Bronchial epithelial cell (primary cell): ENCODE results near the gene PACS1. TPM values are rescaled to one million over a fixed set of nuclear protein-coding genes. Genes with fewer than 3 reads are reported as not detected.

Experiments
- DNase-seq: peaks from one replicate; pipeline ENCODE4 v3.0.0-alpha.2; 2010; ENCODE audit warnings: low read depth
- FAIRE-seq: peaks from 2 replicates; lab custom pipeline; 2011; peaks lifted over from hg19 to GRCh38; lab: Jason Lieb, UNC
- H3K27me3 ChIP-seq: 2 replicates; pipeline ENCODE4 v1.5.1; 2011; ENCODE audit warnings: low read length; ENCODE audit not compliant: control insufficient read depth, insufficient read depth
- H3K36me3 ChIP-seq: 2 replicates; pipeline ENCODE4 v1.5.1; 2011; ENCODE audit warnings: low read length; ENCODE audit not compliant: control insufficient read depth, insufficient read depth
- H3K4me3 ChIP-seq: 2 replicates; pipeline ENCODE4 v1.5.1; 2011; ENCODE audit warnings: mild to moderate bottlenecking, low read depth, low read length, control low read depth
- total RNA-seq: library from RNA; depleted of rRNA; stranded (reverse); fragments of >200 nt; gene quantifications from 2 replicates; pipeline ENCODE4 v1.2.1, GENCODE V29; 2014
- TF ChIP-seq, protein P1 (sequence below): IDR thresholded peaks from 2 replicates; pipeline ENCODE4 v1.5.1; 2011; ENCODE audit warnings: mild to moderate bottlenecking, moderate library complexity, low read length, control low read depth, inconsistent platforms; ENCODE audit not compliant: insufficient read depth, severe bottlenecking

The PACS1 gene
- total RNA-seq, 1 donor from 2014 or later, result 6.8 TPM

- no peak for FAIRE-seq
- DNase-seq, result no peak
- TF ChIP-seq, protein P1, sequence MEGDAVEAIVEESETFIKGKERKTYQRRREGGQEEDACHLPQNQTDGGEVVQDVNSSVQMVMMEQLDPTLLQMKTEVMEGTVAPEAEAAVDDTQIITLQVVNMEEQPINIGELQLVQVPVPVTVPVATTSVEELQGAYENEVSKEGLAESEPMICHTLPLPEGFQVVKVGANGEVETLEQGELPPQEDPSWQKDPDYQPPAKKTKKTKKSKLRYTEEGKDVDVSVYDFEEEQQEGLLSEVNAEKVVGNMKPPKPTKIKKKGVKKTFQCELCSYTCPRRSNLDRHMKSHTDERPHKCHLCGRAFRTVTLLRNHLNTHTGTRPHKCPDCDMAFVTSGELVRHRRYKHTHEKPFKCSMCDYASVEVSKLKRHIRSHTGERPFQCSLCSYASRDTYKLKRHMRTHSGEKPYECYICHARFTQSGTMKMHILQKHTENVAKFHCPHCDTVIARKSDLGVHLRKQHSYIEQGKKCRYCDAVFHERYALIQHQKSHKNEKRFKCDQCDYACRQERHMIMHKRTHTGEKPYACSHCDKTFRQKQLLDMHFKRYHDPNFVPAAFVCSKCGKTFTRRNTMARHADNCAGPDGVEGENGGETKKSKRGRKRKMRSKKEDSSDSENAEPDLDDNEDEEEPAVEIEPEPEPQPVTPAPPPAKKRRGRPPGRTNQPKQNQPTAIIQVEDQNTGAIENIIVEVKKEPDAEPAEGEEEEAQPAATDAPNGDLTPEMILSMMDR, result no peak
- H3K27me3 ChIP-seq, result no peaks in the 10 kb centered on the region
- peaks cover 22% of the 10 kb centered on the region for H3K36me3 ChIP-seq
- H3K4me3 ChIP-seq, result no peak overlapping the region
These were observed 191.5 kb downstream of the PACS1 start for GRCh38 chr11:66261578-66261977.

- FAIRE-seq (peak; percentile 89), DNase-seq (no peak)
- H3K27me3 ChIP-seq, result no peaks in the 10 kb centered on the region
- H3K36me3 ChIP-seq, result peaks cover 25% of the 10 kb centered on the region
- TF ChIP-seq, protein P1, result no peak
- no peak overlapping the region for H3K4me3 ChIP-seq
These were observed 192.1 kb downstream of the PACS1 start for GRCh38 chr11:66262191-66262590.

DNA sequence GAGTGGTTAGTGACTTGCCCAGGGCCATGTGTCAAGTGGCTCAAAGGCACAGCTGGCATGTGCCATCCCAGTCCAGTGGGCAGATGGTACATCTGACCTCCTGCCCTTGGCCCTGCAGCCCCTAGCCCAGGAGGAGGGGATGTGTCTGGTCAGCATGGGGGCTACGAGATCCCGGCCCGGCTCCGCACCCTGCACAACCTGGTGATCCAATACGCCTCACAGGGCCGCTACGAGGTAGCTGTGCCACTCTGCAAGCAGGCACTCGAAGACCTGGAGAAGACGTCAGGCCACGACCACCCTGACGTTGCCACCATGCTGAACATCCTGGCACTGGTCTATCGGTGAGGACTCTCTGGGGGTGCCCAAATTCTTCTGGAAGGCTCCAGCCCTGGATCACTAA is 192.6 kb downstream of the PACS1 start:
- peaks cover 25% of the 10 kb centered on the region for H3K36me3 ChIP-seq
- TF ChIP-seq, protein P1, result no peak
- no peak for FAIRE-seq
- no peak overlapping the region for H3K4me3 ChIP-seq
- no peaks in the 10 kb centered on the region for H3K27me3 ChIP-seq
- DNase-seq, result no peak

- DNase-seq (no peak), FAIRE-seq (no peak)
- Histone ChIP-seq H3K4me3 (no peak overlapping the region), H3K27me3 (no peaks in the 10 kb centered on the region), H3K36me3 (peaks cover 25% of the 10 kb centered on the region)
- TF ChIP-seq, protein P1, result no peak
These were observed 193.2 kb downstream of the PACS1 start for GRCh38 chr11:66263231-66263630.

DNA sequence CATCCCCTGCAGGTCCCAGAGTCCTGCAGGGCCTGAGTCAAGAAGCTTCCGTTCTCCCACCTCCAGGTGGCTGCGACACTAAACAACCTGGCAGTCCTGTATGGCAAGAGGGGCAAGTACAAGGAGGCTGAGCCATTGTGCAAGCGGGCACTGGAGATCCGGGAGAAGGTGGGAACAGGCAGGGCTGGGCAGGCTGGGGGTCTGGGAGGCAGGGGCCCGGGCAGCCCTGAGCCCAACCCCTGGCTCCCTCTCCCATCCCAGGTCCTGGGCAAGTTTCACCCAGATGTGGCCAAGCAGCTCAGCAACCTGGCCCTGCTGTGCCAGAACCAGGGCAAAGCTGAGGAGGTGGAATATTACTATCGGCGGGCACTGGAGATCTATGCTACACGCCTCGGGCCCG is 193.7 kb downstream of the PACS1 start:
- H3K36me3 ChIP-seq, result peaks cover 25% of the 10 kb centered on the region
- DNase-seq, result no peak
- no peak for FAIRE-seq
- TF ChIP-seq, protein P1, result no peak
- no peak overlapping the region for H3K4me3 ChIP-seq
- no peaks in the 10 kb centered on the region for H3K27me3 ChIP-seq

DNA sequence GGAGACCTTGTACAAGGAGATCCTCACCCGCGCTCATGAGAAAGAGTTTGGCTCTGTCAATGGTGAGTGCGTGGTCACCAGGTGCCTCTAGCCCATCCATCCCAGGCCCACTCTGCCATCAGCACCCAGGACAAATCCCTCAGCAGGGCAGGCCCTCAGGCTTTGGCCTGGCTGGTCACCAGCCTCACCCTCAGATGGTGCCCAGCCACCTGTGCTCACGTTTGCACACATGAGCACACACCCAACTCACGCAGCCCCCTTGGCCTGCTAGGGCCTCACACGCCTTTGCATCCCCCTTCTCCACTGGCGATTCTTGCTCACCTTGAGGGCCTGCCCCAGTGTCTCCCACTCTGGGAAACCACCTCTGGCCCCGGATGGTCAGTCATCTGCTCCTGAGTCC is 194.3 kb downstream of the PACS1 start:
- Histone ChIP-seq H3K27me3 (no peaks in the 10 kb centered on the region), H3K36me3 (peaks cover 23% of the 10 kb centered on the region), H3K4me3 (no peak overlapping the region)
- FAIRE-seq, result no peak
- TF ChIP-seq, protein P1, result no peak
- DNase-seq, result no peak
